Neural cell (in vitro differentiated cells): ENCODE results near the gene CAPN13.

Source experiments
- CTCF ChIP-seq: fragments of 450-650 bp; IDR thresholded peaks from 2 replicates; pipeline ENCODE4 v1.5.1; 2014; ENCODE audit warnings: antibody characterized with exemption, mild to moderate bottlenecking, moderate library complexity; ENCODE audit not compliant: poor library complexity, severe bottlenecking
- EP300 ChIP-seq: fragments of 450-650 bp; conservative IDR thresholded peaks from 2 replicates; pipeline ENCODE4 v1.6.1; 2014; ENCODE audit warnings: antibody characterized with exemption, mild to moderate bottlenecking, moderate library complexity; ENCODE audit not compliant: poor library complexity, severe bottlenecking
- EZH2 ChIP-seq: fragments of 200-600, 300-800 bp; shearing (Covaris generic), sonication (generic); IDR thresholded peaks from 2 replicates; pipeline ENCODE4 v1.6.1; 2014; ENCODE audit warnings: antibody characterized with exemption, low read length, borderline replicate concordance, mild to moderate bottlenecking; ENCODE audit not compliant: insufficient read depth, poor library complexity, severe bottlenecking
- POLR2AphosphoS5 ChIP-seq: IDR thresholded peaks from 2 replicates; pipeline ENCODE4 v1.6.1; 2012
- RAD21 ChIP-seq: fragments of 450-650 bp; conservative IDR thresholded peaks from 2 replicates; pipeline ENCODE4 v1.6.1; 2014; ENCODE audit warnings: antibody characterized with exemption, mild to moderate bottlenecking, moderate library complexity
- REST ChIP-seq: IDR thresholded peaks from 2 replicates; pipeline ENCODE4 v1.6.1; 2012; ENCODE audit warnings: borderline replicate concordance
- SMC3 ChIP-seq: fragments of 450-650 bp; conservative IDR thresholded peaks from 2 replicates; pipeline ENCODE4 v1.6.1; 2014; ENCODE audit warnings: antibody characterized with exemption, mild to moderate bottlenecking, moderate library complexity; ENCODE audit not compliant: poor library complexity
- TAF1 ChIP-seq: IDR thresholded peaks from 2 replicates; pipeline ENCODE4 v1.6.1; 2012; ENCODE audit warnings: low read depth

GRCh38 chr2:30716123-30716900 is 90.9 kb downstream of the CAPN13 start:
- TF ChIP-seq CTCF (no peak), REST (no peak), EP300 (no peak), POLR2AphosphoS5 (no peak), RAD21 (no peak), EZH2 (no peak), SMC3 (no peak), TAF1 (no peak)
